Parathyroid adenoma (tissue), 2 donors: ENCODE results near the gene SPCS1.

Source experiments
- H2AFZ ChIP-seq: fragments of 300-600 bp; sonication (generic); one replicate; pipeline ENCODE4 v1.7.0; 2017; ENCODE audit warnings: antibody characterized with exemption, mild to moderate bottlenecking
- H3K27ac ChIP-seq: fragments of 300-600 bp; sonication (generic); one replicate; pipeline ENCODE4 v1.7.0; 2017
- H3K27me3 ChIP-seq: fragments of 300-600 bp; sonication (generic); one replicate; pipeline ENCODE4 v1.7.0; 2017; ENCODE audit warnings: low read length; ENCODE audit not compliant: control insufficient read depth, insufficient read depth
- H3K36me3 ChIP-seq: fragments of 300-600 bp; sonication (generic); one replicate; pipeline ENCODE4 v1.7.0; 2017; ENCODE audit warnings: low read length; ENCODE audit not compliant: control insufficient read depth, insufficient read depth
- H3K4me1 ChIP-seq: fragments of 300-600 bp; sonication (generic); one replicate; pipeline ENCODE4 v1.7.0; 2017; ENCODE audit warnings: control low read depth
- H3K4me2 ChIP-seq: fragments of 300-600 bp; sonication (generic); one replicate; pipeline ENCODE4 v1.7.0; 2017; ENCODE audit warnings: low read length
- H3K4me3 ChIP-seq: fragments of 300-600 bp; sonication (generic); one replicate; pipeline ENCODE4 v1.7.0; 2017; ENCODE audit warnings: low read depth, low read length
- H3K79me2 ChIP-seq: fragments of 300-600 bp; sonication (generic); one replicate; pipeline ENCODE4 v1.7.0; 2017; ENCODE audit warnings: control low read depth
- H3K9ac ChIP-seq: fragments of 300-600 bp; sonication (generic); one replicate; pipeline ENCODE4 v1.7.0; 2017; ENCODE audit warnings: mild to moderate bottlenecking
- H3K9me3 ChIP-seq: fragments of 300-600 bp; sonication (generic); one replicate; pipeline ENCODE4 v1.7.0; 2017; ENCODE audit warnings: low read length; ENCODE audit not compliant: control insufficient read depth
- TF ChIP-seq, protein P1 (sequence below): fragments of 300-600 bp; sonication (generic); IDR thresholded peaks from one replicate; pipeline ENCODE4 v1.7.0; 2017; ENCODE audit warnings: antibody characterized with exemption, mild to moderate bottlenecking
- donor health status: primary hyperparathyroidism.

Gene SPCS1

DNA sequence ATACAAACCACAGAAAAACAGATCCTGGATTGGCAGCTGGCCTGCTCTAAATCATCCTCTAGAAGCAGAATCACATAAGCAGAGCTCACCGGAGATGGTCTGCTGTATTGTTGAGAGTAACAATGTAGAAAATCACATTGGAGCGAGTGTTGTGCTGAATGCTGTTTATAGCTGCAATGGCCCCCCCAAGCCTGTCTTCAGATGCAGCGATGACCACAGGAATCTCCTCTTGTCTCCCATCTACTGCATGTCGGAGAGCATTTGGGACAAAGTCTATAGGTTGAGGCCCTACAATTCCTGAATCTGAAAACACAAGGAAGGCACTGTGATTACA, 8.3 kb upstream of the SPCS1 start:
- no peaks in the 10 kb centered on the region for H3K9me3 ChIP-seq
- H3K9ac ChIP-seq, result no peak overlapping the region
- no peaks in the 10 kb centered on the region for H3K27me3 ChIP-seq
- no peak overlapping the region for H3K27ac ChIP-seq
- no peaks in the 10 kb centered on the region for H3K36me3 ChIP-seq
- H2AFZ ChIP-seq, result no peak overlapping the region
- H3K79me2 ChIP-seq, result peaks cover 13% of the 10 kb centered on the region
- TF ChIP-seq, protein P1, sequence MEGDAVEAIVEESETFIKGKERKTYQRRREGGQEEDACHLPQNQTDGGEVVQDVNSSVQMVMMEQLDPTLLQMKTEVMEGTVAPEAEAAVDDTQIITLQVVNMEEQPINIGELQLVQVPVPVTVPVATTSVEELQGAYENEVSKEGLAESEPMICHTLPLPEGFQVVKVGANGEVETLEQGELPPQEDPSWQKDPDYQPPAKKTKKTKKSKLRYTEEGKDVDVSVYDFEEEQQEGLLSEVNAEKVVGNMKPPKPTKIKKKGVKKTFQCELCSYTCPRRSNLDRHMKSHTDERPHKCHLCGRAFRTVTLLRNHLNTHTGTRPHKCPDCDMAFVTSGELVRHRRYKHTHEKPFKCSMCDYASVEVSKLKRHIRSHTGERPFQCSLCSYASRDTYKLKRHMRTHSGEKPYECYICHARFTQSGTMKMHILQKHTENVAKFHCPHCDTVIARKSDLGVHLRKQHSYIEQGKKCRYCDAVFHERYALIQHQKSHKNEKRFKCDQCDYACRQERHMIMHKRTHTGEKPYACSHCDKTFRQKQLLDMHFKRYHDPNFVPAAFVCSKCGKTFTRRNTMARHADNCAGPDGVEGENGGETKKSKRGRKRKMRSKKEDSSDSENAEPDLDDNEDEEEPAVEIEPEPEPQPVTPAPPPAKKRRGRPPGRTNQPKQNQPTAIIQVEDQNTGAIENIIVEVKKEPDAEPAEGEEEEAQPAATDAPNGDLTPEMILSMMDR, result no peak
- no peaks in the 10 kb centered on the region for H3K4me1 ChIP-seq
- no peak overlapping the region for H3K4me2 ChIP-seq
- no peak overlapping the region for H3K4me3 ChIP-seq

DNA sequence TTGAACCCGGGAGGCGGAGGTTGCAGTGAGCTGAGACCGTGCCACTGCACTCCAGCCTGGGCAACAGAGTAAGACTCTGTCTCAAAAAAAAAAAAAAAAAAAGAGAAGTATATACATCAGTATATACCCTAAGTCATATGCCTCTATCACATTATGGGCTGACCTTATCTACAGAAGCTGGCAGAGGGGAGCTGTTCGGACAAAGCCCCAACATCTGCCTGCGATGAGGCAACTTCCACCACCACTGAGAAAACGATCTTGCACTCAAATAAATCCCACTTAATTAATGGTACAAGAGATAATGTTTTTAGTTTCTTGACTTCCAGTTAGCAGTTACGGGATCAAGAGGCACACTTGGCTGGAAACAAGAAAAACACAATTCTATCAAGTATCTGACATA, 2.6 kb upstream of the SPCS1 start:
- no peak overlapping the region for H3K4me2 ChIP-seq
- no peaks in the 10 kb centered on the region for H3K9me3 ChIP-seq
- H3K36me3 ChIP-seq, result no peaks in the 10 kb centered on the region
- peaks cover 43% of the 10 kb centered on the region for H3K79me2 ChIP-seq
- H3K9ac ChIP-seq, result no peak overlapping the region
- H2AFZ ChIP-seq, result no peak overlapping the region
- H3K27ac ChIP-seq, result no peak overlapping the region
- TF ChIP-seq, protein P1, result no peak
- no peak overlapping the region for H3K4me3 ChIP-seq
- no peaks in the 10 kb centered on the region for H3K27me3 ChIP-seq
- H3K4me1 ChIP-seq, result peaks cover 13% of the 10 kb centered on the region

DNA sequence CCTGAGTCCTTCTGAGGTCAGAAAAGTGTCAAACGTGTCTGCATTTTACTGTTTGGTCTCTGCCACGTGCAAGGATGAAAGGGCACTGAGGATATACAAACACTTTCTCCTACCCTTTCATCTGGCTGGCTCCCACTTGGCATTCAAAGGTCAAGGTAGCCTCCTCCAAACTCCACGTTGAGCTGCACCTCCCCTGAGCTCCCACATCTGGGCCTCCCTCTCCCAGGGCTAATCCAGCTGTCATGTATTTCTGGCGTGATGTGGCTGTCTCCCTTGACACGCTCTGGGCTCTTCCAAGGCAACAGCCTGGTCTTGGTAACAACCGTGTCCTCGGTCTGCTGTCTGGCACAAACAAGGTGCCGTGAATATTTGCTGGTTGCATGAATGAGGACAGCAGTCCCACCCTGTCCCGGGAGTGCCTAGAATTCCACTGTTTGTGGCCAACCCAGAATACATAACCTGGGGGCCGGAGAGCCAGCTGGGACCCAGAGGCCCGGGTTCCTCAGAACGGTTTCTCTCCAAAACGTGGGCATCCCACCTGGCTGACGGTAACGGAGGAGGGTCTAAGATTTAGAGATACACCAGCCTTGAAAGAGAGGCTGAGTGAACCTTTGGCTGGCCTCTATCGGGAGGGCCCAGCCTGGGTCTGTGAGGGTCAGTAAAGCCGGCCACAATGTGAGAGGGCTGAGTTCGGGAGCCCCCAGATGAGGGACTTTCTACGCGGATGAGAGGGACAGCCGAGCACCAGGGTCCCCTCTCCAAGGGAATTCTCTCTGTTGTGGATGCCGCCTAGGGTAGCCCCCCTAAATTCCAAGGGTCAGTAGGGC, 1.1 kb upstream of the SPCS1 start:
- Histone ChIP-seq H3K27me3 (no peaks in the 10 kb centered on the region), H2AFZ (peak overlapping the region; percentile 94), H3K9me3 (no peaks in the 10 kb centered on the region), H3K79me2 (peaks cover 42% of the 10 kb centered on the region), H3K36me3 (no peaks in the 10 kb centered on the region), H3K27ac (peak overlapping the region; percentile 82), H3K9ac (peak overlapping the region; percentile 2), H3K4me2 (peak overlapping the region; percentile 85), H3K4me3 (peak overlapping the region; percentile 93), H3K4me1 (peaks cover 13% of the 10 kb centered on the region)
- TF ChIP-seq, protein P1, result no peak

DNA sequence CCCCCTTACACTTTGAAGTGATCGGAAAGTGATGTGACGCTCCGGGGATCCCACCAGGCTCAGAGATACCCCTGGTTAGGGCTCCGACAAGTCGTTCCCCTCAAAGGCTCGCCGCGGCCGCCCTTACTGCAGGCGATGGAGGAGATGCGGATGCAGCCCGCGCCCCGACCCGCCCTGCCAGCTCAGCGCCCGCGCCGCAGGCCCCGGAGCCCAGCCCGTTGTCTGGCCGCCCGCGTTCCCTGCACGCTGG, 543 bp upstream of the SPCS1 start:
- Histone ChIP-seq H3K4me2 (peak overlapping the region; percentile 85), H3K9ac (peak overlapping the region; percentile 2), H3K27ac (peak overlapping the region; percentile 82), H3K9me3 (no peaks in the 10 kb centered on the region), H3K4me3 (peak overlapping the region; percentile 93), H3K36me3 (no peaks in the 10 kb centered on the region), H3K79me2 (peaks cover 38% of the 10 kb centered on the region), H3K4me1 (peaks cover 13% of the 10 kb centered on the region), H3K27me3 (no peaks in the 10 kb centered on the region), H2AFZ (peak overlapping the region; percentile 94)
- TF ChIP-seq, protein P1, result no peak

DNA sequence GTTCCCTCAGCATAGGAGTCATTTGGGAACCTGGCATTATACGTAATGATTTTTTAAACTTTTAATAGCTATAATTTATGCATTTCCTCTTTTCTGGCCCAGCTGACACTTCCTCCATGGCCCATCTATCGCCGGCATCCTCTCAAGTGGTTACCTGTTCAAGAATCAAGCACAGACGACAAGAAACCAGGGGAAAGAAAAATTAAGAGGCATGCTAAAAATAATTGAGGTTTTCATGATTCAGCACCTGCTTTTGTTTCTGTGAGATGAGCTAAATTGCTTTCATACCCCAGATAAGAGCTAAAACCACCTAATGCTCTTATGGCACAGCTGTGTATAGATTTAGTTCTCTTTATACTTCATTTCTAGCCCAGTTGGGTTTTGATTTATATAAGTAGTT, 1.7 kb downstream of the SPCS1 start:
- Histone ChIP-seq H3K79me2 (peaks cover 29% of the 10 kb centered on the region), H3K36me3 (no peaks in the 10 kb centered on the region), H3K4me1 (peaks cover 13% of the 10 kb centered on the region), H3K9me3 (no peaks in the 10 kb centered on the region), H3K9ac (no peak overlapping the region), H3K4me2 (no peak overlapping the region), H3K4me3 (no peak overlapping the region), H3K27ac (no peak overlapping the region), H2AFZ (no peak overlapping the region), H3K27me3 (no peaks in the 10 kb centered on the region)
- TF ChIP-seq, protein P1, result no peak
